Measurements from ENCODE around the gene SYNGR3. TPM values are rescaled to one million over a fixed set of nuclear protein-coding genes. Genes with fewer than 3 reads are reported as not detected.

Gene SYNGR3
- total RNA-seq, 4 donors from 2014 or later = 2.1 to 5.6 (median 3.3) TPM

DNA sequence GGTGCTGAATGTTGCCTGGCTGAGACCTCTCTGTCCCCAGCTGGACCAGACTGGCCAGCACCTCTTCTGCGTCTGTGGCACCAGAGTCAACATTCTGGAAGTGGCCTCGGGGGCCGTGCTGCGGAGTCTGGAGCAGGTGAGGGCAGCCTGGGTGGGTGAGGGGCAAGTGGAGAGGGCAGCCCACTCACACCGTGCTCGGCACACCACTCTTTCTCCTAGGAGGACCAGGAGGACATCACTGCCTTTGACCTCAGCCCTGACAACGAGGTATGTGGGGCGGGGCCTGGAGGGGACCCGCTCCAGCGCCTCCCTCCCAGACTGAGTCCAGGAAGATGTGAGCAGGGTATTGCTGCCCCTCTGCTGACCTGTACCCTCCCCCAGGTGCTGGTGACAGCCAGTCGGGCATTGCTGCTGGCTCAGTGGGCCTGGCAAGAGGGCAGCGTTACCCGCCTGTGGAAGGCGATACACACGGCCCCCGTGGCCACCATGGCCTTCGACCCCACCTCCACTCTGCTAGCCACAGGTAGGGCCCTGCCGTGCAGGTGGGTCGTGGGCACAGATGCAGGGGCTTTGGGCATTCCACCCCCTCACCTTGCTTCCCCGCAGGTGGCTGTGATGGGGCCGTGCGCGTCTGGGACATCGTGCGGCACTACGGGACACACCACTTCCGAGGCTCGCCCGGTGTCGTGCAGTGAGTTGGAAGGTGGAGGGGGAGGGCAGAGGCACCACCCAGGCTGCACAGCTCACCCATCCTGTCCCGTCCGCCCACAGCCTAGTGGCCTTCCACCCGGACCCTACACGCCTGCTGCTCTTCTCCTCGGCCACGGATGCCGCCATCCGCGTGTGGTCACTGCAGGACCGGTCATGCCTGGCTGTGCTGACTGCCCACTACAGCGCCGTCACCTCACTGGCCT is 15.4 kb upstream of the SYNGR3 start:
- no peaks in the 10 kb centered on the region for H3K9me3 ChIP-seq
- no peak overlapping the region for H3K4me3 ChIP-seq
- intact Hi-C loops (cut with DNase I) = no loop called here
- TF ChIP-seq, protein P1, sequence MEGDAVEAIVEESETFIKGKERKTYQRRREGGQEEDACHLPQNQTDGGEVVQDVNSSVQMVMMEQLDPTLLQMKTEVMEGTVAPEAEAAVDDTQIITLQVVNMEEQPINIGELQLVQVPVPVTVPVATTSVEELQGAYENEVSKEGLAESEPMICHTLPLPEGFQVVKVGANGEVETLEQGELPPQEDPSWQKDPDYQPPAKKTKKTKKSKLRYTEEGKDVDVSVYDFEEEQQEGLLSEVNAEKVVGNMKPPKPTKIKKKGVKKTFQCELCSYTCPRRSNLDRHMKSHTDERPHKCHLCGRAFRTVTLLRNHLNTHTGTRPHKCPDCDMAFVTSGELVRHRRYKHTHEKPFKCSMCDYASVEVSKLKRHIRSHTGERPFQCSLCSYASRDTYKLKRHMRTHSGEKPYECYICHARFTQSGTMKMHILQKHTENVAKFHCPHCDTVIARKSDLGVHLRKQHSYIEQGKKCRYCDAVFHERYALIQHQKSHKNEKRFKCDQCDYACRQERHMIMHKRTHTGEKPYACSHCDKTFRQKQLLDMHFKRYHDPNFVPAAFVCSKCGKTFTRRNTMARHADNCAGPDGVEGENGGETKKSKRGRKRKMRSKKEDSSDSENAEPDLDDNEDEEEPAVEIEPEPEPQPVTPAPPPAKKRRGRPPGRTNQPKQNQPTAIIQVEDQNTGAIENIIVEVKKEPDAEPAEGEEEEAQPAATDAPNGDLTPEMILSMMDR (IDR thresholded peaks at IDR 0.05) = no peak
- TF ChIP-seq POLR2A (IDR thresholded peaks at IDR 0.05; ENCODE audit: low read depth) (no peak), EP300 (IDR thresholded peaks at IDR 0.05) (no peak), POLR2AphosphoS5 (IDR thresholded peaks at IDR 0.05) (no peak)
- peaks cover 8 to 60% (median 23%) of the 10 kb centered on the region in 4 donors for H3K27me3 ChIP-seq
- H3K27ac ChIP-seq (replicated peaks in 1 of 4) = no peak overlapping the region
- peaks cover 29 to 44% (median 35%) of the 10 kb centered on the region in 4 donors for H3K4me1 ChIP-seq
- peaks cover 51 to 56% (median 53%) of the 10 kb centered on the region in 4 donors for H3K36me3 ChIP-seq
- WGBS = 93% methylated on average over 24 of the region's 42 CpGs
- DNase-seq (ENCODE audit: extremely low spot score) = no peak

DNA sequence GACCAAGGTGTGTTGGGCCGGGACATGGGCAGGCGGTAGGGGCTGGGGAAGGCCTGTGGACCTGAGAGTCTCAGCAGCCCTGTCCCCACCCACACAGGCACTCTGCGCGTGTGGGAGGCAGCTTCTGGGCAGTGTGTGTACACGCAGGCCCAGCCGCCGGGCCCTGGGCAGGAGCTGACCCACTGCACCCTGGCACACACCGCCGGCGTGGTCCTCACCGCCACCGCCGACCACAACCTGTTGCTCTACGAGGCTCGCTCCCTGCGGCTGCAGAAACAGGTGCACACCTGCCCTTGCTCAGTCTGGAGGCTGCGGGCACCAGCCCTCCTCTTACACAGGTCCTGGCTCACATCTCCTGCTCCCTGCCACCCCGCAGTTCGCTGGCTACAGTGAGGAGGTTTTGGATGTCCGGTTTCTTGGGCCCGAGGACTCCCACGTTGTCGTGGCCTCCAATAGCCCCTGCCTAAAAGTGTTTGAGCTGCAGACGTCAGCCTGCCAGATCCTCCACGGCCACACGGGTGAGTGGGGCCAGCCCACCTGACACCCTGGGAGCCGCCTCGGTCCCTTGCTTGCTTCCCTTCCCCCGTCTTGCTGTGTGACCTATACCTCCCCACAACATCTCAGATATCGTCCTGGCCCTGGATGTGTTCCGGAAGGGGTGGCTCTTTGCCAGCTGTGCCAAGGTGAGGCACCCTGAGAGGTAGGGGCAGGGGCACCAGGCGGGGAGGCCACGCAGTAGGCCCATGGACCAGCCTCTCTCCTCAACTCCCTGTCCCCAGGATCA is 14.1 kb upstream of the SYNGR3 start:
- 92% methylated on average over 30 of the region's 33 CpGs for WGBS
- DNase-seq (ENCODE audit: extremely low spot score) = no peak
- H3K27me3 ChIP-seq = peaks cover 8 to 72% (median 34%) of the 10 kb centered on the region in 4 donors
- intact Hi-C loops (cut with DNase I) = no loop called here
- H3K36me3 ChIP-seq = peaks cover 51 to 56% (median 53%) of the 10 kb centered on the region in 4 donors
- no peak overlapping the region for H3K4me3 ChIP-seq
- peaks cover 39 to 54% (median 45%) of the 10 kb centered on the region in 4 donors for H3K4me1 ChIP-seq
- TF ChIP-seq POLR2AphosphoS5 (IDR thresholded peaks at IDR 0.05) (no peak), POLR2A (IDR thresholded peaks at IDR 0.05; ENCODE audit: low read depth) (no peak), EP300 (IDR thresholded peaks at IDR 0.05) (no peak)
- TF ChIP-seq, protein P1 (IDR thresholded peaks at IDR 0.05) = no peak
- no peak overlapping the region for H3K27ac ChIP-seq (replicated peaks in 1 of 4)
- no peaks in the 10 kb centered on the region for H3K9me3 ChIP-seq

DNA sequence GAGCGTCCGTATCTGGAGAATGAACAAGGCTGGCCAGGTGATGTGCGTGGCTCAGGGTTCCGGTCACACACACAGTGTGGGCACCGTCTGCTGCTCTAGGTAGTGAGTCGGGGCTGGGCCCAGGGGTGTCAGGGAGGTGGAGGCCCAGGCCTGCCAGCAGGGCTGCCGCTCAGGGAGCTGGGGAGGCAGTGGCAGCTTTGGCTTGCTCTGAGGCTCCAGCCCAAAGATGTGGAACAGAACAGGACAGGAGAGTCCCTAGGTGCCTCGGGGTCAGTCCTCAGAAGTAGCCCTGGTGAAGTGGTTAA is 13.6 kb upstream of the SYNGR3 start:
- H3K4me1 ChIP-seq = peaks cover 33 to 52% (median 41%) of the 10 kb centered on the region in 4 donors
- H3K27me3 ChIP-seq = peaks cover 8 to 77% (median 40%) of the 10 kb centered on the region in 4 donors
- H3K4me3 ChIP-seq = no peak overlapping the region
- no peak for DNase-seq (ENCODE audit: extremely low spot score)
- no peak for TF ChIP-seq POLR2A (IDR thresholded peaks at IDR 0.05; ENCODE audit: low read depth)
- TF ChIP-seq, protein P1 (IDR thresholded peaks at IDR 0.05) = no peak
- no peak for TF ChIP-seq POLR2AphosphoS5 (IDR thresholded peaks at IDR 0.05)
- TF ChIP-seq EP300 (IDR thresholded peaks at IDR 0.05) = no peak
- 93% methylated on average over 5 of the region's 8 CpGs for WGBS
- peaks cover 51 to 56% (median 53%) of the 10 kb centered on the region in 4 donors for H3K36me3 ChIP-seq
- H3K27ac ChIP-seq (replicated peaks in 1 of 4) = no peak overlapping the region
- H3K9me3 ChIP-seq = no peaks in the 10 kb centered on the region
- intact Hi-C loops (cut with DNase I) = no loop called here

DNA sequence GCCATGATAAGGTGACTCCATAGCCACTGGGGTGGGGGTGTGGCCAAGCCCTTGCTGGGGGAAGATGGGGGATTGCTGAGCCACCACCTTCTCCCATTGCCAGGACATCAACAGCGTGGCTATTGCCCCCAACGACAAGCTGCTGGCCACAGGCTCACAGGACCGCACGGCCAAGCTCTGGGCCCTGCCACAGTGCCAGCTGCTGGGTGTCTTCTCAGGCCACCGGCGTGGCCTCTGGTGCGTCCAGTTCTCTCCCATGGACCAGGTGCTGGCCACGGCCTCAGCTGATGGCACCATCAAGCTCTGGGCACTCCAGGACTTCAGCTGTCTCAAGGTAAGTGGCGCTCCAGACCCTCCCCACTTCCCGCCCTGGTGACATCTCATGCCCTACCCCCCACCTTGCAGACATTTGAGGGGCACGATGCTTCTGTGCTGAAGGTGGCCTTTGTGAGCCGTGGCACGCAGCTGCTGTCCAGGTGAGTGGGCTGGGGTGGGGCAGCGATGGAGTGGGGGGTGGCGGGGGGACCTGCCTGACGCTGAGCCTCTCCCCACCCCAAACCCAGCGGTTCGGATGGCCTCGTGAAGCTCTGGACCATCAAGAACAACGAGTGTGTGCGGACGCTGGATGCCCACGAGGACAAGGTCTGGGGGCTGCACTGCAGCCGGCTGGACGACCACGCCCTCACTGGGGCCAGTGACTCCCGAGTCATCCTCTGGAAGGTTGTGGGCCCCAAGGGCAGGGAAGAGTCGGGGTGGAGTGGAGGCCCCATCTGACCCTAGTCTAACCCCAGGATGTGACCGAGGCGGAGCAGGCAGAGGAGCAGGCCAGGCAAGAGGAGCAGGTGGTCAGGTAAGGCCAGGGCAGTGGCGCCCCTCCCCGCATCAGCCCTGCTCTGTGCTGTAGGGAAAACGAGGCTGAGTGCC is 12.6 kb upstream of the SYNGR3 start:
- Histone ChIP-seq H3K27me3 (peaks cover under 1 to 88% (median 47%) of the 10 kb centered on the region in 4 donors), H3K4me1 (peaks cover 28 to 48% (median 37%) of the 10 kb centered on the region in 4 donors), H3K4me3 (no peak overlapping the region), H3K27ac (replicated peaks in 1 of 4) (no peak overlapping the region), H3K36me3 (peaks cover 51 to 56% (median 53%) of the 10 kb centered on the region in 4 donors), H3K9me3 (no peaks in the 10 kb centered on the region)
- intact Hi-C loops (cut with DNase I) = no loop called here
- 89% methylated on average over 14 of the region's 33 CpGs for WGBS
- TF ChIP-seq POLR2AphosphoS5 (IDR thresholded peaks at IDR 0.05) = no peak
- TF ChIP-seq, protein P1 (IDR thresholded peaks at IDR 0.05) = no peak
- no peak for TF ChIP-seq POLR2A (IDR thresholded peaks at IDR 0.05; ENCODE audit: low read depth)
- no peak for TF ChIP-seq EP300 (IDR thresholded peaks at IDR 0.05)
- DNase-seq (ENCODE audit: extremely low spot score) = no peak

All from esophagus muscularis mucosa (tissue), 4 donors.